MM.1S (cell line): ENCODE measurements around the gene AGTRAP.

Experiments
- DNase-seq: peaks from one replicate; pipeline ENCODE4 v3.0.0-alpha.2; 2015
- H2AFZ ChIP-seq: fragments of 300-600 bp; sonication (generic); 2 replicates; pipeline ENCODE4 v1.6.0; 2016; ENCODE audit warnings: antibody characterized with exemption, low read length
- H3F3A ChIP-seq: fragments of 300-600 bp; sonication (generic); 2 replicates; pipeline ENCODE4 v1.6.1; 2016; ENCODE audit warnings: mild to moderate bottlenecking, antibody characterized with exemption, low read length, moderate library complexity, mixed read lengths; ENCODE audit not compliant: insufficient read depth
- H3K27ac ChIP-seq: fragments of 300-600 bp; sonication (generic); 2 replicates; pipeline ENCODE4 v1.5.1; 2016; ENCODE audit warnings: mild to moderate bottlenecking, low read length
- H3K27me3 ChIP-seq: fragments of 300-600 bp; sonication (generic); replicated peaks from 2 replicates; pipeline ENCODE4 v1.6.0; 2016; ENCODE audit warnings: low read length; ENCODE audit not compliant: insufficient read depth
- H3K36me3 ChIP-seq: fragments of 300-600 bp; sonication (generic); replicated peaks from 2 replicates; pipeline ENCODE4 v1.6.1; 2016; ENCODE audit warnings: mild to moderate bottlenecking, low read length, mixed read lengths; ENCODE audit not compliant: insufficient read depth
- H3K4me1 ChIP-seq: fragments of 300-600 bp; sonication (generic); 2 replicates; pipeline ENCODE4 v1.6.1; 2016; ENCODE audit warnings: low read length, mixed read lengths
- H3K4me2 ChIP-seq: fragments of 300-600 bp; sonication (generic); 2 replicates; pipeline ENCODE4 v1.6.0; 2016; ENCODE audit warnings: low read depth, low read length
- H3K4me3 ChIP-seq: fragments of 300-600 bp; sonication (generic); 2 replicates; pipeline ENCODE4 v1.5.1; 2016; ENCODE audit warnings: low read length, mixed read lengths
- H3K79me2 ChIP-seq: fragments of 300-600 bp; sonication (generic); 2 replicates; pipeline ENCODE4 v1.6.1; 2016; ENCODE audit warnings: mixed run types, low read length, mixed read lengths
- H3K9ac ChIP-seq: fragments of 300-600 bp; sonication (generic); 2 replicates; pipeline ENCODE4 v1.6.1; 2016; ENCODE audit warnings: low read length, mixed read lengths
- H3K9me2 ChIP-seq: fragments of 300-600 bp; sonication (generic); replicated peaks from 2 replicates; pipeline ENCODE4 v1.6.1; 2016; ENCODE audit warnings: mild to moderate bottlenecking, low read length, mixed read lengths; ENCODE audit not compliant: insufficient read depth
- H3K9me3 ChIP-seq: fragments of 300-600 bp; sonication (generic); replicated peaks from 2 replicates; pipeline ENCODE4 v1.6.1; 2016; ENCODE audit warnings: mild to moderate bottlenecking, low read length, mixed read lengths; ENCODE audit not compliant: insufficient read depth
- H4K20me1 ChIP-seq: fragments of 300-600 bp; sonication (generic); 2 replicates; pipeline ENCODE4 v1.6.1; 2016; ENCODE audit warnings: mild to moderate bottlenecking, low read length, moderate library complexity, mixed read lengths; ENCODE audit not compliant: insufficient read depth
- EZH2 ChIP-seq: fragments of 300-600 bp; sonication (generic); optimal IDR thresholded peaks from 2 replicates; pipeline ENCODE3; 2017; ENCODE audit warnings: low read depth, mild to moderate bottlenecking, antibody characterized with exemption, low read length, mixed read lengths
- EZH2phosphoT487 ChIP-seq: fragments of 300-600 bp; sonication (generic); IDR thresholded peaks from 2 replicates; pipeline ENCODE4 v1.6.1; 2018; ENCODE audit warnings: antibody characterized with exemption, low read length
- TF ChIP-seq, protein P1 (sequence below): fragments of 300-600 bp; sonication (generic); IDR thresholded peaks from 2 replicates; pipeline ENCODE4 v1.5.1; 2016; ENCODE audit warnings: antibody characterized with exemption, low read length, mixed read lengths

AGTRAP gene

DNA sequence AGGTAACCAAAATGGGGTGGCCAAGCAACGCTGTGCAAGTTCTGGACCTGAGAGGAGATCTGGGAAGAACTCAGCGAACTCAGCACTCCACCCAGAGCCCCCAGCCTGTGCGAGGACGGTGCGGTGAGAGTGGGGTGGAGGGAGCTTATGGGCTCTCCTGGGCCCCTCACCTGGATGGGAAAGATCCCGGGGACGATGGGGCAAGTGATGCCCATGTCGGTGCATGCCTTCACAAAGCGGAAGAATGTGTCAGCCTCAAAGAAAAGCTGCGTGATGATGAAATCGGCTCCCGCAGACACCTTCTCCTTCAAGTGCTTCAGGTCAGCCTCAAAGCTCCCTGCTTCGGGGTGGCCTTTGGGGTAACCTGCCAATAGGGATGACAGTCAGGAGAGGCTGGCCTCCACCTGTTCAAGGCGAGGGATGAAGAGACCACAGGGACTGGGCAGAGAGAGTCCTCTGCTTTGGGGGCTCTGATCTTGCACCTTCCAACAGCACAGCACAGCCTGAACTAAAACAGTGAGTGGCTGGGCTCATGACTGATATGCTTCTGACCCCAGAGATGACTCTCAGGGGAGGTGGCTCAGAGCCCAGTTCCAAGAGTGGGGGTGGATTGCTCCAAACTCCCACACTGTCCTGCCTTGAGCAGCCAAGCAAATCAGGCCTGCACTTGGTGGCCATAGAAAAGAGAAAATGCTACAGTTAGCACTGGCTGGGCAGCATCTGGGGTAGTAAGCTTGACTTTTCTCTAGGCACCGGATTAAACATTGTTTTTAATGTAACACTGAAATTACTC is 60.3 kb downstream of the AGTRAP start:
- no peaks in the 10 kb centered on the region for H3K27me3 ChIP-seq
- H3K79me2 ChIP-seq: no peaks in the 10 kb centered on the region
- H3K27ac ChIP-seq: no peak overlapping the region
- H2AFZ ChIP-seq: no peak overlapping the region
- H3F3A ChIP-seq: no peaks in the 10 kb centered on the region
- H3K36me3 ChIP-seq: no peaks in the 10 kb centered on the region
- no peak overlapping the region for H3K4me3 ChIP-seq
- H3K9me2 ChIP-seq: no peaks in the 10 kb centered on the region
- H3K9ac ChIP-seq: no peak overlapping the region
- H3K9me3 ChIP-seq: no peaks in the 10 kb centered on the region
- no peaks in the 10 kb centered on the region for H4K20me1 ChIP-seq
- no peak overlapping the region for H3K4me2 ChIP-seq
- no peak for DNase-seq
- no peaks in the 10 kb centered on the region for H3K4me1 ChIP-seq
- TF ChIP-seq EZH2phosphoT487 (no peak), EZH2 (no peak)
- TF ChIP-seq, protein P1, sequence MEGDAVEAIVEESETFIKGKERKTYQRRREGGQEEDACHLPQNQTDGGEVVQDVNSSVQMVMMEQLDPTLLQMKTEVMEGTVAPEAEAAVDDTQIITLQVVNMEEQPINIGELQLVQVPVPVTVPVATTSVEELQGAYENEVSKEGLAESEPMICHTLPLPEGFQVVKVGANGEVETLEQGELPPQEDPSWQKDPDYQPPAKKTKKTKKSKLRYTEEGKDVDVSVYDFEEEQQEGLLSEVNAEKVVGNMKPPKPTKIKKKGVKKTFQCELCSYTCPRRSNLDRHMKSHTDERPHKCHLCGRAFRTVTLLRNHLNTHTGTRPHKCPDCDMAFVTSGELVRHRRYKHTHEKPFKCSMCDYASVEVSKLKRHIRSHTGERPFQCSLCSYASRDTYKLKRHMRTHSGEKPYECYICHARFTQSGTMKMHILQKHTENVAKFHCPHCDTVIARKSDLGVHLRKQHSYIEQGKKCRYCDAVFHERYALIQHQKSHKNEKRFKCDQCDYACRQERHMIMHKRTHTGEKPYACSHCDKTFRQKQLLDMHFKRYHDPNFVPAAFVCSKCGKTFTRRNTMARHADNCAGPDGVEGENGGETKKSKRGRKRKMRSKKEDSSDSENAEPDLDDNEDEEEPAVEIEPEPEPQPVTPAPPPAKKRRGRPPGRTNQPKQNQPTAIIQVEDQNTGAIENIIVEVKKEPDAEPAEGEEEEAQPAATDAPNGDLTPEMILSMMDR: no peak

DNA sequence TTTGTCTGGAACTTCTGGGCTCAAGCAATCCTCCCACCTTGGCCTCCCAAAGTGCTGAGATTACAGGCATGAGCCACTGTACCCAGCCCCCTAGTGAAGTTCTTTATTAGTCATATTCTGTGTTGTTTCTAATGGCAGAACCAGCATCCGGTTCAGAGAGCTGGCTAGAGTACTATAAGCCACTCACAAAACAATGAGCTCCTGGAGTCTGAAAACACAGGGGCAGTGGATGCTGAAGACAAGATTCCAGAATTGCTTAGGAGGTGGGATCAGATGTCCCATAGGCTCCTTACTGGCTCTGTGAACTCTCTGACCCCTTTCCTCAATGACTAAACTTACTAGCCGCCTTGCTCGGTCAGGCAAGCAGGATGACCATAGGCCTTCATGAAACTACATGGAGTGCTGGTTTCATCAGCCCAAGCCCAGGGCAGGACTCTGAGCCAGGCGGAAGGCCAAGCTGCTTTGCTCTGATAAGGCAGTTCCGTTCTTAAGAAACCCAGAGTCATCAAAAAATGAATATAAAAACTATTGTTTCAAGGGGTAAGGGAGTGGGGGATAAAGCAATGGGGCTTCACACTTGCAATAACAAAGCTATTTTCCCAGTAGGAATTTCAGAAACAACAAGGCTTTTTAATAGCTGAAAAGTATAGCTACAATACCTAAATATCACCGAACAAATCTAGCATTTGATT is 61.7 kb downstream of the AGTRAP start:
- no peak overlapping the region for H3K9ac ChIP-seq

DNA sequence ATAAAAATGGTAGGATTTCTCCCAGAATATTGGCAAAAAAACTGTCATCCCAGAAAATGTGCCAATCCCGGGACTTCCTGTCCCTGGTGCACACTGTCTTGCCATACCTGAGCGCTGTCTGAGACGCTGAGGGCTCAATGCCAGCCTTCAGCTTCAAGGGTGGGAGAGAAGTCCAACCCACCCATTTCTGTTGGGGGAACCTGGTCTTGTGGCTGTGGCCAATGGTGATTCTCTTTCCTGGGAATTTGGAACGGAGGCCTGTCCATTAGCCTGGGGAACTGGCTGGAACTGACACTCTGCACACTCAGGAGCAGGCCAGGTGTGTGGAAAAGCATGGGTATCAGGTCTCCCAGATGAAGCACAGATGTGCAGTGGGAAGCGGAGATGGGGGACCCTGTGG is 63.2 kb downstream of the AGTRAP start:
- no peaks in the 10 kb centered on the region for H4K20me1 ChIP-seq
- no peak overlapping the region for H3K27ac ChIP-seq
- H3K36me3 ChIP-seq: no peaks in the 10 kb centered on the region

More for the DNA sequence above, 61.7 kb downstream of the AGTRAP start:
- H3K4me3 ChIP-seq: no peak overlapping the region
- TF ChIP-seq EZH2phosphoT487 (no peak), EZH2 (no peak)
- TF ChIP-seq, protein P1: no peak
- H3K27ac ChIP-seq: no peak overlapping the region
- no peaks in the 10 kb centered on the region for H4K20me1 ChIP-seq
- H3K36me3 ChIP-seq: no peaks in the 10 kb centered on the region
- no peaks in the 10 kb centered on the region for H3K9me2 ChIP-seq
- no peak overlapping the region for H3K4me2 ChIP-seq
- DNase-seq: no peak
- peaks cover 4% of the 10 kb centered on the region; the same call in 1 of the 2 replicates for H3K79me2 ChIP-seq
- H2AFZ ChIP-seq: no peak overlapping the region
- no peaks in the 10 kb centered on the region for H3K27me3 ChIP-seq
- no peaks in the 10 kb centered on the region for H3K9me3 ChIP-seq
- no peaks in the 10 kb centered on the region for H3K4me1 ChIP-seq
- no peaks in the 10 kb centered on the region for H3F3A ChIP-seq

More for the DNA sequence above, 63.2 kb downstream of the AGTRAP start:
- no peak overlapping the region for H2AFZ ChIP-seq
- no peaks in the 10 kb centered on the region for H3K9me3 ChIP-seq
- DNase-seq: no peak
- no peak overlapping the region for H3K4me3 ChIP-seq
- H3K27me3 ChIP-seq: no peaks in the 10 kb centered on the region
- TF ChIP-seq, protein P1: no peak
- no peak for TF ChIP-seq EZH2
- TF ChIP-seq EZH2phosphoT487: no peak
- peaks cover 4% of the 10 kb centered on the region; the same call in 1 of the 2 replicates for H3F3A ChIP-seq
- no peak overlapping the region for H3K4me2 ChIP-seq
- peaks cover 15% of the 10 kb centered on the region; the same call in 1 of the 2 replicates for H3K79me2 ChIP-seq
- no peaks in the 10 kb centered on the region for H3K9me2 ChIP-seq
- H3K9ac ChIP-seq: no peak overlapping the region
- peaks cover 11% of the 10 kb centered on the region for H3K4me1 ChIP-seq
